CMK (cell line): ENCODE measurements around the gene FAM118A.
"Not testable (repeated sequence)": the region's sequence is repeated elsewhere in the genome, so short reads cannot be mapped to it uniquely, and the experiment has no call there.

Experiments
- DNase-seq: peaks from one replicate; pipeline ENCODE4 v3.0.0-alpha.2; 2010; ENCODE audit warnings: low read depth

FAM118A gene

GRCh38 chr22:45310331-45310976 is 720 bp downstream of the FAM118A start:
- DNase-seq: no peak

- no peak for DNase-seq
These were observed 1.3 kb downstream of the FAM118A start for GRCh38 chr22:45310977-45311531.

- DNase-seq: no peak
These were observed 2.7 kb downstream of the FAM118A start for GRCh38 chr22:45312415-45312814.

- DNase-seq: no peak
These were observed 3.1 kb downstream of the FAM118A start for GRCh38 chr22:45312856-45313255.

GRCh38 chr22:45314054-45314721 is 4.5 kb downstream of the FAM118A start:
- peak; percentile 52 for DNase-seq

- no peak for DNase-seq
These were observed 5.1 kb downstream of the FAM118A start for GRCh38 chr22:45314786-45315185.

- no peak for DNase-seq
These were observed 7.2 kb downstream of the FAM118A start for GRCh38 chr22:45316796-45317526.

- DNase-seq: no peak
These were observed 7.9 kb downstream of the FAM118A start for GRCh38 chr22:45317551-45318167.

- no peak for DNase-seq
These were observed 8.4 kb downstream of the FAM118A start for GRCh38 chr22:45318168-45318557.

- DNase-seq: no peak
These were observed 9.0 kb downstream of the FAM118A start for GRCh38 chr22:45318558-45319323.

GRCh38 chr22:45319324-45319685 is 9.6 kb downstream of the FAM118A start:
- no peak for DNase-seq

GRCh38 chr22:45320357-45320976 is 10.7 kb downstream of the FAM118A start:
- no peak for DNase-seq

- DNase-seq: no peak
These were observed 12.1 kb downstream of the FAM118A start for GRCh38 chr22:45321827-45322226.

GRCh38 chr22:45322873-45323525 is 13.3 kb downstream of the FAM118A start:
- no peak for DNase-seq

GRCh38 chr22:45323695-45324094 is 14.0 kb downstream of the FAM118A start:
- no peak for DNase-seq

GRCh38 chr22:45324311-45324711 is 14.6 kb downstream of the FAM118A start:
- no peak for DNase-seq

- not testable (repeated sequence) for DNase-seq
These were observed 18.5 kb downstream of the FAM118A start for GRCh38 chr22:45328261-45328660.

- DNase-seq: no peak
These were observed 19.2 kb downstream of the FAM118A start for GRCh38 chr22:45328822-45329529.

- DNase-seq: no peak
These were observed 19.8 kb downstream of the FAM118A start for GRCh38 chr22:45329530-45329936.

GRCh38 chr22:45330548-45330947 is 20.8 kb downstream of the FAM118A start:
- no peak for DNase-seq
